OCI-LY7 (cell line): ENCODE data around the gene CRTC1. TPM values are rescaled to one million over a fixed set of nuclear protein-coding genes. Genes with fewer than 3 reads are reported as not detected.
A peak's percentile ranks its signal among the peaks of the same experiment; 100 is the strongest.

Experiments used
- BruUV-seq: library from RNA; stranded (reverse); fragments of 400-500 nt; replicated peaks from 2 replicates; lab custom pipeline; 2021; lab: Mats Ljungman, UMichigan
- CTCF ChIA-PET: fragments of 300-600 bp; sonication (Branson Sonifier 250); formaldehyde crosslinking; loops from one replicate; lab custom pipeline; 2022; ENCODE audit warnings: antibody characterized with exemption; ENCODE audit not compliant: unreplicated experiment; lab: Charles Lee
- POLR2A ChIA-PET: fragments of 300-600 bp; sonication (Branson Sonifier 250); formaldehyde crosslinking; loops from one replicate; lab custom pipeline; 2022; ENCODE audit warnings: antibody characterized with exemption; lab: Charles Lee
- DNase-seq: peaks from one replicate; pipeline ENCODE4 v3.0.0-alpha.2; 2015; ENCODE audit warnings: low spot score
- H2AFZ ChIP-seq: fragments of 200-600 bp; sonication (generic), shearing (Covaris generic); 2 replicates; pipeline ENCODE4 v1.6.1; 2014; ENCODE audit warnings: mild to moderate bottlenecking, antibody characterized with exemption, low read length, moderate library complexity
- H3K27ac ChIP-seq: fragments of 200-600 bp; sonication (generic); 2 replicates; pipeline ENCODE4 v1.5.1; 2014; ENCODE audit warnings: mixed run types, low read depth, mild to moderate bottlenecking, moderate library complexity, low read length, inconsistent platforms; ENCODE audit not compliant: poor library complexity, severe bottlenecking
- H3K36me3 ChIP-seq: fragments of 200-600 bp; sonication (generic); 2 replicates; pipeline ENCODE4 v1.6.1; 2014; ENCODE audit warnings: mild to moderate bottlenecking, antibody characterized with exemption, low read length, moderate library complexity, mixed read lengths; ENCODE audit not compliant: insufficient read depth
- H3K4me1 ChIP-seq: fragments of 200-600 bp; sonication (generic); 2 replicates; pipeline ENCODE4 v1.5.1; 2014; ENCODE audit warnings: mild to moderate bottlenecking, low read length; ENCODE audit not compliant: insufficient read depth, poor library complexity, severe bottlenecking
- H3K4me2 ChIP-seq: fragments of 200-600 bp; sonication (generic); 2 replicates; pipeline ENCODE4 v1.6.1; 2014; ENCODE audit warnings: mild to moderate bottlenecking, low read length
- H3K4me3 ChIP-seq: fragments of 200-600 bp; sonication (generic); 2 replicates; pipeline ENCODE4 v1.5.1; 2014; ENCODE audit warnings: mild to moderate bottlenecking, low read depth, low read length; ENCODE audit not compliant: poor library complexity, severe bottlenecking
- H3K79me2 ChIP-seq: fragments of 200-600 bp; sonication (generic); 2 replicates; pipeline ENCODE4 v1.6.1; 2016; ENCODE audit warnings: low read depth, mild to moderate bottlenecking, low read length, moderate library complexity, mixed read lengths; ENCODE audit not compliant: insufficient read depth
- H3K9me2 ChIP-seq: fragments of 200-600 bp; sonication (generic); 2 replicates; pipeline ENCODE4 v1.6.1; 2016; ENCODE audit warnings: mild to moderate bottlenecking, low read length, mixed read lengths; ENCODE audit not compliant: insufficient read depth
- H3K9me3 ChIP-seq: fragments of 200-600 bp; sonication (generic); 2 replicates; pipeline ENCODE4 v1.6.1; 2014; ENCODE audit warnings: mild to moderate bottlenecking, mixed run types, low read length, mixed read lengths
- H4K20me1 ChIP-seq: fragments of 200-600 bp; sonication (generic); 2 replicates; pipeline ENCODE4 v1.6.1; 2014; ENCODE audit warnings: mild to moderate bottlenecking, antibody characterized with exemption, low read length, moderate library complexity, mixed read lengths; ENCODE audit not compliant: insufficient read depth
- EZH2phosphoT487 ChIP-seq: fragments of 200-600 bp; sonication (generic); IDR thresholded peaks from 2 replicates; pipeline ENCODE4 v1.6.1; 2018; ENCODE audit warnings: low read depth, borderline replicate concordance, mild to moderate bottlenecking, mixed run types, antibody characterized with exemption, low read length, moderate library complexity, mixed read lengths
- intact Hi-C: fragments of 100-400 bp; cut with micrococcal nuclease; formaldehyde crosslinking; loops from one replicate; pipeline ENCODE4 v1.10.0; 2022; ENCODE audit not compliant: unreplicated experiment
- total RNA-seq, 2 experiments: library from RNA; depleted of rRNA in 1 of 2; stranded (reverse); fragments of >200 nt in 1 of 2; shearing (Covaris generic) in 1 of 2; gene quantifications; 2 replicates each; pipeline ENCODE4 v1.2.3, GENCODE V29; 2014 to 2022
- TF ChIP-seq, protein P1 (sequence below): fragments of 200-600 bp; sonication (generic); conservative IDR thresholded peaks from 2 replicates; pipeline ENCODE4 v1.5.1; 2014; ENCODE audit warnings: mild to moderate bottlenecking, antibody characterized with exemption, low read length, moderate library complexity, mixed read lengths

Gene CRTC1
- total RNA-seq, 2 experiments from 2014 or later = 4.1 to 10.3 TPM

DNA sequence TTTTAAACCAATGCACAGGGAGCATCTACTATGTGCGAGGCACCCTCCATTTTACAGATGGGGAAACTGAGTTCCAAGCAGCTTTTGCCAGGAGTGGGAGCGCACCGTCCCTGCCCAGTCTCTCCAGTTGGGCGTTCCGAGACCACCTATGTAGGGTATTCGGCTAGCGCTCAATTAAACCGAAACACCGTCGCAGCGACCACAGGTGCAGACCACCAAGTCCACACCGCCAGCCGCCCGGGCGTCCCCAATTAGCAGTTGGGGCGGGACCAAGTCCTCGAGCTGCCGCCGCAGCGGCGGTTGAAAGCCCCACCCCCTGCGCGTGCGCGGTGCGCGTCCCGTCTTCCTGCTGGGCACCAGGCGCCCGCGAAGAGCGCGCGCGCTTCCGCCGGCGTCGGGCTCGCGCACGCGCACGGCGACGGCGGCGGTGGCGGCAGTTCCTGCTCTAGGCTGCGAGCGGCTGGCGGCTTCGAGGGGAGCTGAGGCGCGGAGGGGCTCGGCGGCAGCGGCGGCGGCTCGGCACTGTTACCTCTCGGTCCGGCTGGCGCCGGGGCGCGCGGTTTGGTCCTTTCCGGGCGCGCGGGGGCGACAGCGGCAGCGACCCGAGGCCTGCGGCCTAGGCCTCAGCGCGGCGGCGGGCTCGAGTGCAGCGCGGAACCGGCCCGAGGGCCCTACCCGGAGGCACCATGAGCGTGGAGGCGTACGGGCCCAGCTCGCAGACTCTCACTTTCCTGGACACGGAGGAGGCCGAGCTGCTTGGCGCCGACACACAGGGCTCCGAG is 148.2 kb downstream of the CRTC1 start, which contains the start of gene UPF1:
TSS of gene UPF1 (plus strand) at position 436 of the 782 bp plus-strand sequence. CDS start at position 687, 251 bp downstream.
- no peak for TF ChIP-seq EZH2phosphoT487
- TF ChIP-seq, protein P1, sequence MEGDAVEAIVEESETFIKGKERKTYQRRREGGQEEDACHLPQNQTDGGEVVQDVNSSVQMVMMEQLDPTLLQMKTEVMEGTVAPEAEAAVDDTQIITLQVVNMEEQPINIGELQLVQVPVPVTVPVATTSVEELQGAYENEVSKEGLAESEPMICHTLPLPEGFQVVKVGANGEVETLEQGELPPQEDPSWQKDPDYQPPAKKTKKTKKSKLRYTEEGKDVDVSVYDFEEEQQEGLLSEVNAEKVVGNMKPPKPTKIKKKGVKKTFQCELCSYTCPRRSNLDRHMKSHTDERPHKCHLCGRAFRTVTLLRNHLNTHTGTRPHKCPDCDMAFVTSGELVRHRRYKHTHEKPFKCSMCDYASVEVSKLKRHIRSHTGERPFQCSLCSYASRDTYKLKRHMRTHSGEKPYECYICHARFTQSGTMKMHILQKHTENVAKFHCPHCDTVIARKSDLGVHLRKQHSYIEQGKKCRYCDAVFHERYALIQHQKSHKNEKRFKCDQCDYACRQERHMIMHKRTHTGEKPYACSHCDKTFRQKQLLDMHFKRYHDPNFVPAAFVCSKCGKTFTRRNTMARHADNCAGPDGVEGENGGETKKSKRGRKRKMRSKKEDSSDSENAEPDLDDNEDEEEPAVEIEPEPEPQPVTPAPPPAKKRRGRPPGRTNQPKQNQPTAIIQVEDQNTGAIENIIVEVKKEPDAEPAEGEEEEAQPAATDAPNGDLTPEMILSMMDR = no peak
- peaks cover 43% of the 10 kb centered on the region for H3K36me3 ChIP-seq
- H2AFZ ChIP-seq = peak within 1 kb of the TSS; percentile 95
- peaks cover 26% of the 10 kb centered on the region for H3K4me1 ChIP-seq
- intact Hi-C loops = loop anchor here (5.0 to 10.0 kb wide), 3 partner anchors 149 to 407 kb away; partner anchors contain the start of genes CRTC1 and REX1BD
- ChIA-PET POLR2A (interaction anchor here (0.6 to 1.4 kb wide), 4 partner anchors 15 to 139 kb away, joined by 3 to 6 read pairs (median 3); no protein-coding TSS in a partner anchor), CTCF (interaction anchor here (0.5 to 1.1 kb wide), 2 partner anchors 12 to 311 kb away, joined by 3 read pairs; no protein-coding TSS in a partner anchor)
- no peaks in the 10 kb centered on the region for H3K9me3 ChIP-seq
- peak within 1 kb of the TSS; percentile 94 for H3K4me3 ChIP-seq
- H3K79me2 ChIP-seq = peaks cover 44% of the 10 kb centered on the region
- peaks cover 34% of the 10 kb centered on the region for H4K20me1 ChIP-seq
- H3K27ac ChIP-seq = peak within 1 kb of the TSS; percentile 72
- H3K4me2 ChIP-seq = peak within 1 kb of the TSS; percentile 99
- no peaks in the 10 kb centered on the region for H3K9me2 ChIP-seq
- no TSS peak for BruUV-seq
- DNase-seq = peak; percentile 98

Other genes with a start within 250 kb of the CRTC1 start
- gene ISYNA1, start 245.5 kb upstream of the CRTC1 start, total RNA-seq (2014; rRNA removed; shearing (Covaris generic)) = 0.72 and 1.8 TPM in 2 replicates
- 8.9 and 10.9 TPM in 2 replicates for gene ISYNA1, start 245.5 kb upstream of the CRTC1 start, total RNA-seq (2022)
- 14.4 and 18.7 TPM in 2 replicates for gene ELL, start 161.6 kb upstream of the CRTC1 start, total RNA-seq (2014; rRNA removed; shearing (Covaris generic))
- gene ELL, start 161.6 kb upstream of the CRTC1 start, total RNA-seq (2022) = 24.6 and 26.5 TPM in 2 replicates
- 159 and 200 TPM in 2 replicates for gene FKBP8, start 140.1 kb upstream of the CRTC1 start, total RNA-seq (2014; rRNA removed; shearing (Covaris generic))
- 189 and 201 TPM in 2 replicates for gene FKBP8, start 140.1 kb upstream of the CRTC1 start, total RNA-seq (2022)
- 96.0 and 99.8 TPM in 2 replicates for gene KXD1, start 125.8 kb upstream of the CRTC1 start, total RNA-seq (2014; rRNA removed; shearing (Covaris generic))
- gene KXD1, start 125.8 kb upstream of the CRTC1 start, total RNA-seq (2022) = 96.7 and 101 TPM in 2 replicates
- 1,188 and 1,580 TPM in 2 replicates for gene UBA52, start 111.8 kb upstream of the CRTC1 start, total RNA-seq (2014; rRNA removed; shearing (Covaris generic))
- gene UBA52, start 111.8 kb upstream of the CRTC1 start, total RNA-seq (2022) = 1,496 and 1,653 TPM in 2 replicates
- gene REX1BD, start 94.9 kb upstream of the CRTC1 start, total RNA-seq (2014; rRNA removed; shearing (Covaris generic)) = 122 and 126 TPM in 2 replicates
- 84.6 and 88.8 TPM in 2 replicates for gene REX1BD, start 94.9 kb upstream of the CRTC1 start, total RNA-seq (2022)
- gene CRLF1, start 76.9 kb upstream of the CRTC1 start, total RNA-seq (2014; rRNA removed; shearing (Covaris generic)) = 0.82 TPM in 1 of 2 replicates, not detected in the other
- gene CRLF1, start 76.9 kb upstream of the CRTC1 start, total RNA-seq (2022) = 1.3 and 1.5 TPM in 2 replicates
- 0.33 and 1.0 TPM in 2 replicates for gene TMEM59L, start 70.8 kb upstream of the CRTC1 start, total RNA-seq (2014; rRNA removed; shearing (Covaris generic))
- 0.84 and 0.89 TPM in 2 replicates for gene TMEM59L, start 70.8 kb upstream of the CRTC1 start, total RNA-seq (2022)
- gene KLHL26, start 46.7 kb upstream of the CRTC1 start, total RNA-seq (2014; rRNA removed; shearing (Covaris generic)) = 0.75 and 1.0 TPM in 2 replicates
- 7.9 and 8.9 TPM in 2 replicates for gene KLHL26, start 46.7 kb upstream of the CRTC1 start, total RNA-seq (2022)
- not detected in 2 replicates for gene COMP, start 107.6 kb downstream of the CRTC1 start, total RNA-seq (2014; rRNA removed; shearing (Covaris generic))
- gene COMP, start 107.6 kb downstream of the CRTC1 start, total RNA-seq (2022) = not detected in 2 replicates
- gene UPF1, start 148.3 kb downstream of the CRTC1 start, total RNA-seq (2014; rRNA removed; shearing (Covaris generic)) = 65.2 and 77.2 TPM in 2 replicates
- gene UPF1, start 148.3 kb downstream of the CRTC1 start, total RNA-seq (2022) = 113 and 122 TPM in 2 replicates
- gene CERS1, start 212.5 kb downstream of the CRTC1 start, total RNA-seq (2014; rRNA removed; shearing (Covaris generic)) = 0.09 TPM in 1 of 2 replicates, not detected in the other
- gene CERS1, start 212.5 kb downstream of the CRTC1 start, total RNA-seq (2022) = not detected in 2 replicates
- 225 and 255 TPM in 2 replicates for gene COPE, start 235.7 kb downstream of the CRTC1 start, total RNA-seq (2014; rRNA removed; shearing (Covaris generic))
- gene COPE, start 235.7 kb downstream of the CRTC1 start, total RNA-seq (2022) = 231 and 256 TPM in 2 replicates
- gene DDX49, start 236.0 kb downstream of the CRTC1 start, total RNA-seq (2014; rRNA removed; shearing (Covaris generic)) = 69.3 and 82.4 TPM in 2 replicates
- 53.7 and 63.7 TPM in 2 replicates for gene DDX49, start 236.0 kb downstream of the CRTC1 start, total RNA-seq (2022)